HG02884 (cell line): ENCODE data around the gene THSD4.

ENCODE experiments used
- ATAC-seq: cut with Tn5 transposase; IDR thresholded peaks from one replicate; pipeline ENCODE4 v1.9.1; 2021; ENCODE audit warnings: mild to moderate bottlenecking, moderate library complexity; ENCODE audit not compliant: unreplicated experiment

The THSD4 gene

GRCh38 chr15:71288348-71288955 is 173.2 kb downstream of the THSD4 start:
- ATAC-seq: no peak

- no peak for ATAC-seq
Measured at GRCh38 chr15:71290002-71290401, 174.7 kb downstream of the THSD4 start.

- no peak for ATAC-seq
Measured at GRCh38 chr15:71290881-71291635, 175.8 kb downstream of the THSD4 start.

- no peak for ATAC-seq
Measured at GRCh38 chr15:71291723-71292122, 176.5 kb downstream of the THSD4 start.

GRCh38 chr15:71293723-71294122 is 178.5 kb downstream of the THSD4 start:
- no peak for ATAC-seq

- ATAC-seq: no peak
Measured at GRCh38 chr15:71294251-71294910, 179.1 kb downstream of the THSD4 start.

GRCh38 chr15:71294911-71295602 is 179.8 kb downstream of the THSD4 start:
- no peak for ATAC-seq

- ATAC-seq: no peak
Measured at GRCh38 chr15:71295603-71296314, 180.5 kb downstream of the THSD4 start.

- no peak for ATAC-seq
Measured at GRCh38 chr15:71296315-71296679, 181.0 kb downstream of the THSD4 start.

- ATAC-seq: no peak
Measured at GRCh38 chr15:71301958-71302621, 186.8 kb downstream of the THSD4 start.

GRCh38 chr15:71302861-71303410 is 187.7 kb downstream of the THSD4 start:
- no peak for ATAC-seq

GRCh38 chr15:71303977-71304376 is 188.7 kb downstream of the THSD4 start:
- no peak for ATAC-seq

GRCh38 chr15:71304681-71305080 is 189.4 kb downstream of the THSD4 start:
- ATAC-seq: no peak

- no peak for ATAC-seq
Measured at GRCh38 chr15:71306538-71306937, 191.3 kb downstream of the THSD4 start.

GRCh38 chr15:71312194-71312708 is 197.0 kb downstream of the THSD4 start:
- ATAC-seq: no peak

GRCh38 chr15:71312731-71313460 is 197.6 kb downstream of the THSD4 start:
- ATAC-seq: no peak

- no peak for ATAC-seq
Measured at GRCh38 chr15:71313806-71314205, 198.5 kb downstream of the THSD4 start.

GRCh38 chr15:71314956-71315537 is 199.8 kb downstream of the THSD4 start:
- ATAC-seq: no peak

GRCh38 chr15:71316911-71317310 is 201.6 kb downstream of the THSD4 start:
- ATAC-seq: no peak
